MM.1S (cell line): Measurements from ENCODE around the gene PAFAH1B1.

Source experiments
- DNase-seq: peaks from one replicate; pipeline ENCODE4 v3.0.0-alpha.2; 2015
- H2AFZ ChIP-seq: fragments of 300-600 bp; sonication (generic); 2 replicates; pipeline ENCODE4 v1.6.0; 2016; ENCODE audit warnings: antibody characterized with exemption, low read length
- H3F3A ChIP-seq: fragments of 300-600 bp; sonication (generic); 2 replicates; pipeline ENCODE4 v1.6.1; 2016; ENCODE audit warnings: mild to moderate bottlenecking, antibody characterized with exemption, low read length, moderate library complexity, mixed read lengths; ENCODE audit not compliant: insufficient read depth
- H3K27ac ChIP-seq: fragments of 300-600 bp; sonication (generic); 2 replicates; pipeline ENCODE4 v1.5.1; 2016; ENCODE audit warnings: mild to moderate bottlenecking, low read length
- H3K27me3 ChIP-seq: fragments of 300-600 bp; sonication (generic); replicated peaks from 2 replicates; pipeline ENCODE4 v1.6.0; 2016; ENCODE audit warnings: low read length; ENCODE audit not compliant: insufficient read depth
- H3K36me3 ChIP-seq: fragments of 300-600 bp; sonication (generic); replicated peaks from 2 replicates; pipeline ENCODE4 v1.6.1; 2016; ENCODE audit warnings: mild to moderate bottlenecking, low read length, mixed read lengths; ENCODE audit not compliant: insufficient read depth
- H3K4me1 ChIP-seq: fragments of 300-600 bp; sonication (generic); 2 replicates; pipeline ENCODE4 v1.6.1; 2016; ENCODE audit warnings: low read length, mixed read lengths
- H3K4me2 ChIP-seq: fragments of 300-600 bp; sonication (generic); 2 replicates; pipeline ENCODE4 v1.6.0; 2016; ENCODE audit warnings: low read depth, low read length
- H3K4me3 ChIP-seq: fragments of 300-600 bp; sonication (generic); 2 replicates; pipeline ENCODE4 v1.5.1; 2016; ENCODE audit warnings: low read length, mixed read lengths
- H3K79me2 ChIP-seq: fragments of 300-600 bp; sonication (generic); 2 replicates; pipeline ENCODE4 v1.6.1; 2016; ENCODE audit warnings: mixed run types, low read length, mixed read lengths
- H3K9ac ChIP-seq: fragments of 300-600 bp; sonication (generic); 2 replicates; pipeline ENCODE4 v1.6.1; 2016; ENCODE audit warnings: low read length, mixed read lengths
- H3K9me2 ChIP-seq: fragments of 300-600 bp; sonication (generic); replicated peaks from 2 replicates; pipeline ENCODE4 v1.6.1; 2016; ENCODE audit warnings: mild to moderate bottlenecking, low read length, mixed read lengths; ENCODE audit not compliant: insufficient read depth
- H3K9me3 ChIP-seq: fragments of 300-600 bp; sonication (generic); replicated peaks from 2 replicates; pipeline ENCODE4 v1.6.1; 2016; ENCODE audit warnings: mild to moderate bottlenecking, low read length, mixed read lengths; ENCODE audit not compliant: insufficient read depth
- H4K20me1 ChIP-seq: fragments of 300-600 bp; sonication (generic); 2 replicates; pipeline ENCODE4 v1.6.1; 2016; ENCODE audit warnings: mild to moderate bottlenecking, low read length, moderate library complexity, mixed read lengths; ENCODE audit not compliant: insufficient read depth
- EZH2 ChIP-seq: fragments of 300-600 bp; sonication (generic); optimal IDR thresholded peaks from 2 replicates; pipeline ENCODE3; 2017; ENCODE audit warnings: low read depth, mild to moderate bottlenecking, antibody characterized with exemption, low read length, mixed read lengths
- EZH2phosphoT487 ChIP-seq: fragments of 300-600 bp; sonication (generic); IDR thresholded peaks from 2 replicates; pipeline ENCODE4 v1.6.1; 2018; ENCODE audit warnings: antibody characterized with exemption, low read length
- TF ChIP-seq, protein P1 (sequence below): fragments of 300-600 bp; sonication (generic); IDR thresholded peaks from 2 replicates; pipeline ENCODE4 v1.5.1; 2016; ENCODE audit warnings: antibody characterized with exemption, low read length, mixed read lengths

PAFAH1B1 gene

DNA sequence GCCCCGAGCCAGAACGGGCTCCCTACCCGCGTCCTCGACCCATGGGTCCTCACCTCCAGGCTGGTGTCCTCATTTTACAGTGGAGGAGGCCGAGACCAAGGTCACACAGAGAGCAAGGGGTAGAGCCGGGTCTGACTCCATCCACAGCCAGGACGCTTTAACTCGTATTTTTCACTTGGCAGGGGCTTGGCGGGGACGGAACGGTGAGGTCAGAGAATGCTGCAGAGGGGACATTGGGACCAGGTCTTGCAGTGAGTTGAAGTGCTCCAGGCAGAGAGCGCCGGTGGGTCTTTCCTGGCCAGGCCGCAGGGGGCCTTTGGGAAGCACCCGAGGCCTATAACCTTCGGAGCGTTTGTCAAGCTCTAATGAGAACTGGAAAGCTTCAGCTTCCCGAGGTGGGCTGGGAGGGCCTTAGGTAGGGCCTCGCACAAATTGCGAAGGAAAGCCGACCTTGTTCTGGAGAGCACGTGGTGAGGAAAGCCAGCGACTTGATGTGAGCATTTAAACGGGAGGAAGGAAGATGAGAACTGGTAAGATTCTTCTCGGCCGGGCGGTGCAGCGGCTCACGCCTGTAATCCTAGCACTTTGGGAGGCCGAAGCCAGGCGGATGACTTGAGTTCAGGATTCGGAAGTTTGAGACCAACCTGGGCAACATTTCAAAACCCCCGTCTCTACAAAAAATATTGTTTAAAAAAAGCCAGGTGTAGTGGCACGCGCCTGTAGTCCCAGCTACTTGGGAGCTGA, 119.0 kb downstream of the PAFAH1B1 start:
- Histone ChIP-seq H3K4me2 (peak overlapping the region; percentile 95), H3K9ac (peak overlapping the region; percentile 71; the same call in 1 of the 2 replicates), H4K20me1 (peaks cover 33% of the 10 kb centered on the region), H3K4me3 (peak overlapping the region; percentile 98), H2AFZ (peak overlapping the region; percentile 96), H3K79me2 (peaks cover 47% of the 10 kb centered on the region), H3F3A (no peaks in the 10 kb centered on the region), H3K9me2 (no peaks in the 10 kb centered on the region), H3K4me1 (peaks cover 17% of the 10 kb centered on the region; the same call in 1 of the 2 replicates), H3K36me3 (no peaks in the 10 kb centered on the region), H3K27ac (peak overlapping the region; percentile 23; the same call in 1 of the 2 replicates), H3K27me3 (no peaks in the 10 kb centered on the region), H3K9me3 (no peaks in the 10 kb centered on the region)
- TF ChIP-seq EZH2phosphoT487 (no peak), EZH2 (no peak)
- TF ChIP-seq, protein P1, sequence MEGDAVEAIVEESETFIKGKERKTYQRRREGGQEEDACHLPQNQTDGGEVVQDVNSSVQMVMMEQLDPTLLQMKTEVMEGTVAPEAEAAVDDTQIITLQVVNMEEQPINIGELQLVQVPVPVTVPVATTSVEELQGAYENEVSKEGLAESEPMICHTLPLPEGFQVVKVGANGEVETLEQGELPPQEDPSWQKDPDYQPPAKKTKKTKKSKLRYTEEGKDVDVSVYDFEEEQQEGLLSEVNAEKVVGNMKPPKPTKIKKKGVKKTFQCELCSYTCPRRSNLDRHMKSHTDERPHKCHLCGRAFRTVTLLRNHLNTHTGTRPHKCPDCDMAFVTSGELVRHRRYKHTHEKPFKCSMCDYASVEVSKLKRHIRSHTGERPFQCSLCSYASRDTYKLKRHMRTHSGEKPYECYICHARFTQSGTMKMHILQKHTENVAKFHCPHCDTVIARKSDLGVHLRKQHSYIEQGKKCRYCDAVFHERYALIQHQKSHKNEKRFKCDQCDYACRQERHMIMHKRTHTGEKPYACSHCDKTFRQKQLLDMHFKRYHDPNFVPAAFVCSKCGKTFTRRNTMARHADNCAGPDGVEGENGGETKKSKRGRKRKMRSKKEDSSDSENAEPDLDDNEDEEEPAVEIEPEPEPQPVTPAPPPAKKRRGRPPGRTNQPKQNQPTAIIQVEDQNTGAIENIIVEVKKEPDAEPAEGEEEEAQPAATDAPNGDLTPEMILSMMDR = no peak
- DNase-seq = no peak

DNA sequence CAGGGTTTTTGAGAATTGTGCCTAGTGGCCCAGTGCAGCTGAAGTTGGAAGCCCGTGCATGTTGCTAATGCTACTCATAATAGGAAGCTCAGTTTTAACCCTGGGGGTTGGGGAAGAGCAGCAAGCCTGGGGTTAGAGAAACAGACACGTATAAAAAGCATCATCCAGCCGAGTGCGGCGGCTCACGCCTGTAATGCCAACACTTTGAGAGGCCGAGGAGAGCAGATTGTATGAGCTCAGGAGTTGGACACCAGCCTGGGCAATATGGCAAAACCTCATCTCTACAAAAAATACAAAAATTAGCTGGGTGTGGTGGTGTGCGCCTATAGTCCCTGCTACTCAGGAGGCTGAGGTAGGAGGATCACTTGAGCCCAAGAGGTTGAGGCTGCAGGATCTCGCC, 120.4 kb downstream of the PAFAH1B1 start:
- TF ChIP-seq EZH2 (no peak), EZH2phosphoT487 (no peak)
- peaks cover 17% of the 10 kb centered on the region; the same call in 1 of the 2 replicates for H3K4me1 ChIP-seq
- H3K9me3 ChIP-seq = no peaks in the 10 kb centered on the region
- no peak overlapping the region for H3K9ac ChIP-seq
- peaks cover 33% of the 10 kb centered on the region for H3K79me2 ChIP-seq
- H3K4me3 ChIP-seq = no peak overlapping the region
- H3K9me2 ChIP-seq = no peaks in the 10 kb centered on the region
- no peak overlapping the region for H3K27ac ChIP-seq
- H3F3A ChIP-seq = no peaks in the 10 kb centered on the region
- DNase-seq = no peak
- no peak overlapping the region for H3K4me2 ChIP-seq
- H4K20me1 ChIP-seq = peaks cover 20% of the 10 kb centered on the region
- H2AFZ ChIP-seq = no peak overlapping the region
- H3K36me3 ChIP-seq = no peaks in the 10 kb centered on the region
- H3K27me3 ChIP-seq = no peaks in the 10 kb centered on the region

DNA sequence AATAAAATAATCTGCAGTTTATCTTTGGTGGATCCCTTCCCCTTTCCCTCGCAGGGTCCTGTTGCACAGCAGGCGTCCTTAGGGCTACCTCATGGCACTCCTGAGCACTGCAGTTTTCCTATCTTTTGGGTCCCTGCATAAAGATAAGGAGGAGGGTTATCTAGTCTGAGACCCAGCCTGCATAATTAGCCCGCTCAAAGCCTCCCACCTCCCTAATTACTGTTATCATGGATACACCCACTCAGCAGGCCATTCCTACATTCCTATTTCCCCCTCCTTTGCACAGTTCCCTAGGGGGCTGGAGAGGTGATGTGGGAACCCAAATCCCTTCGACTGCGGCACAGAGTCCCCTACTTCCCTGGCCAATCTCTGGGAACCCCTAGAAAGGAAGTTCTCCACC, 123.2 kb downstream of the PAFAH1B1 start:
- TF ChIP-seq, protein P1 = no peak
- no peak for TF ChIP-seq EZH2phosphoT487
- no peak for TF ChIP-seq EZH2
- Histone ChIP-seq H3F3A (no peaks in the 10 kb centered on the region), H3K4me1 (peaks cover 6% of the 10 kb centered on the region; the same call in 1 of the 2 replicates), H3K27ac (no peak overlapping the region), H3K27me3 (peaks cover 11% of the 10 kb centered on the region), H3K9me2 (no peaks in the 10 kb centered on the region), H3K4me2 (no peak overlapping the region), H4K20me1 (no peaks in the 10 kb centered on the region), H3K9me3 (no peaks in the 10 kb centered on the region), H2AFZ (no peak overlapping the region), H3K4me3 (no peak overlapping the region), H3K9ac (no peak overlapping the region), H3K36me3 (no peaks in the 10 kb centered on the region), H3K79me2 (peaks cover 8% of the 10 kb centered on the region; the same call in 1 of the 2 replicates)
- DNase-seq = no peak
